Tongue (tissue), 2 donors: Measurements from ENCODE around the gene ACAP2. TPM values are rescaled to one million over a fixed set of nuclear protein-coding genes. Genes with fewer than 3 reads are reported as not detected.
"Not testable (repeated sequence)": the region's sequence is repeated elsewhere in the genome, so short reads cannot be mapped to it uniquely, and the experiment has no call there.

Experiments
- DNase-seq: peaks from one replicate; pipeline ENCODE4 v3.0.0-alpha.2; 2015
- total RNA-seq: library from RNA; depleted of rRNA; stranded (reverse); fragments of >200 nt; gene quantifications from one replicate; pipeline ENCODE4 v1.2.3, GENCODE V29; 2014

The ACAP2 gene
- 78.6 TPM for total RNA-seq

GRCh38 chr3:195442573-195443390, at the start of gene ACAP2:
ACAP2 (minus strand) TSS chr3:195443020; CDS start chr3:195442847, 173 bp downstream.
- peak; percentile 100 for DNase-seq

GRCh38 chr3:195475614-195476013, 32.8 kb upstream of the ACAP2 start:
- DNase-seq: no peak

- DNase-seq: not testable (repeated sequence)
Observed at GRCh38 chr3:195475116-195475515, 32.3 kb upstream of the ACAP2 start.

GRCh38 chr3:195468841-195469240, 26.0 kb upstream of the ACAP2 start:
- no peak for DNase-seq

GRCh38 chr3:195468391-195468776, 25.6 kb upstream of the ACAP2 start:
- DNase-seq: no peak

GRCh38 chr3:195467641-195468390, 25.0 kb upstream of the ACAP2 start:
- DNase-seq: no peak

- no peak for DNase-seq
Observed at GRCh38 chr3:195466251-195466650, 23.4 kb upstream of the ACAP2 start.

GRCh38 chr3:195462922-195463321, 20.1 kb upstream of the ACAP2 start:
- DNase-seq: not testable (repeated sequence)

- DNase-seq: no peak
Observed at GRCh38 chr3:195462308-195462610, 19.4 kb upstream of the ACAP2 start.

- DNase-seq: peak; percentile 57
Observed at GRCh38 chr3:195461594-195462307, 18.9 kb upstream of the ACAP2 start.

GRCh38 chr3:195460091-195460713, 17.4 kb upstream of the ACAP2 start:
- DNase-seq: no peak

GRCh38 chr3:195458316-195458717, 15.5 kb upstream of the ACAP2 start:
- no peak for DNase-seq

- no peak for DNase-seq
Observed at GRCh38 chr3:195455789-195456188, 13.0 kb upstream of the ACAP2 start.

GRCh38 chr3:195453236-195453635, 10.4 kb upstream of the ACAP2 start:
- DNase-seq: no peak

- peak; percentile 51 for DNase-seq
Observed at GRCh38 chr3:195451373-195452015, 8.7 kb upstream of the ACAP2 start.

- peak; percentile 50 for DNase-seq
Observed at GRCh38 chr3:195450731-195451229, 8.0 kb upstream of the ACAP2 start.

GRCh38 chr3:195448205-195448875, 5.5 kb upstream of the ACAP2 start:
- DNase-seq: no peak

- DNase-seq: no peak
Observed at GRCh38 chr3:195447201-195447600, 4.4 kb upstream of the ACAP2 start.

- no peak for DNase-seq
Observed at GRCh38 chr3:195446359-195446758, 3.5 kb upstream of the ACAP2 start.

- no peak for DNase-seq
Observed at GRCh38 chr3:195445885-195446284, 3.1 kb upstream of the ACAP2 start.

GRCh38 chr3:195443391-195443989, 670 bp upstream of the ACAP2 start:
- DNase-seq: no peak
